Ecto neural progenitor cell (in vitro differentiated cells): Measurements from ENCODE around the gene MCCD1.
"Not testable (repeated sequence)": the region's sequence is repeated elsewhere in the genome, so short reads cannot be mapped to it uniquely, and the experiment has no call there.

Source experiments
- DNase-seq: peaks from one replicate; pipeline ENCODE4 v3.0.0-alpha.2; 2018; ENCODE audit warnings: low spot score

Gene MCCD1, protein sequence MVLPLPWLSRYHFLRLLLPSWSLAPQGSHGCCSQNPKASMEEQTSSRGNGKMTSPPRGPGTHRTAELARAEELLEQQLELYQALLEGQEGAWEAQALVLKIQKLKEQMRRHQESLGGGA

DNA sequence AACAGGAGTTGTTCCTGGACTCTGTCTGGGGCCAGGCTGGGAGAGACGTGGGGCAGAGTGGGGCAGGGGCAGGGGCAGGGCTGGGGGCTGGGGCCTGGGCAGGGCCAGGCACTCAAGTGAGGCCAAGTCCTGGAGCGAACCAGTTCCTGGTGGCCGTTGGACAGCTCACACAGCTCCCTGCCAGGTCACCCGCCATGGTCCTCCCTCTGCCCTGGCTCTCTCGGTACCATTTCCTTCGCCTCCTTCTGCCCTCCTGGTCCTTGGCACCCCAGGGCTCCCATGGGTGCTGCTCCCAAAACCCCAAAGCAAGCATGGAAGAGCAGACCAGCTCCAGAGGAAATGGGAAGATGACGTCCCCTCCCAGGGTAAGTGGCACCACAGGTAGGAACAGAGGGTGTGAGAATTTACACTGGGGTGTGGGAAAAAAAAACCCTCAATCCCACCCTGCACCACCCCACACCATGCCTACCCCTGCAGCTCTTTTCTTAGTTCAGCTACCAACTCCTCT lies at the start of gene MCCD1:
TSS of gene MCCD1 (plus strand) at position 142 of the 508 bp plus-strand sequence. CDS start at position 195, 53 bp downstream.
- no peak for DNase-seq

DNA sequence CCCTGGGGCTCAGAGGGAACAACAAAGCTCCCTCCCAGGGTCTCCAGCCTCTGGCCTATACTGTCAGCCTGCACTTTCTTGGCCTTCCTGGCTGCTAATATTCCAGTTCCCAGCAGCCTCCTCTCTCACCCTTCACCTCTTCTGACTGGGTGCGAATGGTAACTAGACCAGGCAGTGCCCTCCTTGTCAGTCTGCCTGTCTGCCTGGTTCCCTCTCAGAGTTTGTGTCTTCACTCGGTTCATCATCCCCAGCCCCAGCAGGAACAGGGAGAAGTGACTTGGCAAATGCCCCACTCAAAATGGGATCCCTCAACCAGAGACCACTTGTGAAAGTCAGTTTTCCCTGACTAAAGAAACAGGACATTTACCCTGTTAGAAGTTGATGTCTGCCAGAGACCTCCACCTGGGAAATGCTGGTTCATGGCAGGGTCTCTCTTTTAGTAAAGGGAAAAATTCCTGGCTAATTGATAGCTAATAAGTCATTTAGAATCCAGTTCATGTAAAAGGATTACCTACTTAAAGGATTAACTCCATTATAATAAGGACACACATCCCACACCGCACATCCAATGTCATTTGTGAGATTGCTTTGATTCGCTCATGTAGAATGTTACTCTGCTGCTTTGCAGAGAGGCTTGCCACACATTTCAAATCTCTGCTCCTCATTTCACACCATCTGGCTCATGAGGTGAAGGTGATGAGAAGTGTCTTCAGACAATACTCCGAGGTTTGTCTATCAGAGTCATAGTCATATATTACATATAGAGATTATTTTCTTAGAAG lies 49.4 kb upstream of the MCCD1 start:
- DNase-seq = no peak

DNA sequence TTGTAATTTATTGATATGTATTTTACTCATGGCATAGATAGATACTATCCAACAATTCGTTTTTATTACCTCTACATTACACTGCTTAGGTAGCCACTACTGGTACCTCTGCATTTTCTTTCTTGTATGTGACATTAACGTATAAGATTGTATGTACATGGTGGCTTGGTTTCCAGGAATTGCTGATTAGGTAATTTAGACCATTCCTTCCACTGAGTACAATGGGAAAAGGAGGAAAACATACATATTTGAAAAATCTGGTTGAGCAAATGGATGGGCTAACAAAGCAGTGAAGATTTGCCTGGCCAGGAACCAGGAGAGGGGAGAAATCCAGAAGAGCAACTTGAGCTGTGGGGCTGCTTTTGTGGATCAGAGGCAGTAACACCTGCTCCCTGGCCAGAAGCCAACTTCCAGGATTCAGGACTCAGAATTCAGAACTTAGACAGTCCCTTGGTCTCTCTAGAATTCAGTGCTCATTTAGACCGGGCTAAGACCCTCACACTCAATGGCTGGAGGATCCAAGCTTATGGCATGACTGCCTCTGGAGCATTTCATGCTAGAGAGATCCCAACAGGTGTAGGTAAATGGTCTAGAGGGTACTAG lies 48.7 kb upstream of the MCCD1 start:
- DNase-seq = no peak

DNA sequence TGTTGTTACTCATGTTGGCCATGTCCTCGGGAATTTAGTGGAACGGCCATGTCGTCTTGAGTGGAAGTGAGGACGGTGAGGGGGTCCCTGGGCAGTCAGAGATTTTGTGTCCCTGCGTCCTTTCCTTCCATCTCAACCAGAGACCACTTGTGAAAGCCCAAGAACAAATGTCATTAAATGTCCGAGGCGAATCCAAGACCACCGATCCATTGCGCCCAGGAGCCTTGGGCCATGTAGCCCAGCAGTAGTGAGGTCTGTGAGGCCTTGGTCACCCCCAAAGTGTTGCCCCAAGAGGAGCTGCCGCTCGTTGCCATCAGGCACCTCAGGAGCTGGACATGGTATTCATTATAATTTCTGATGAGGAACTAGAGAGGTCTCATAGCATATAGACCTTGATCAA lies 48.2 kb upstream of the MCCD1 start:
- DNase-seq = no peak

DNA sequence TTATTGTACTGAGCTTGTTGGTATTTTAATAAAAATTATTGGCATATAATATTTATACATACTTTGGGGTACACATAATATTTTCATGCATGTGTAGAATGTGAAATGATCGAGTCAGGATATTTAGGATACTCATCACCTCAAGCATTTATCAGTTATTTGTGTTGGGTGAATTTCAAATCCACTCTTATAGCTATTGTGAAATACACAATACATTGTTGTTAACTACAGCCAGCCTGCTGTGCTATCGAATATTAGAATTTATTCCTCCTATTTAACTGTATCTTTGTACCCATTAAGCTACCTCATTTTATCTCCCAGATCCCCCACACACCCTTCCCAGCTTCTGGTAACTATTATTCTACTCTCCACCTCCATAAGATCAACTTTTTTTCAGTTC lies 45.4 kb upstream of the MCCD1 start:
- no peak for DNase-seq

DNA sequence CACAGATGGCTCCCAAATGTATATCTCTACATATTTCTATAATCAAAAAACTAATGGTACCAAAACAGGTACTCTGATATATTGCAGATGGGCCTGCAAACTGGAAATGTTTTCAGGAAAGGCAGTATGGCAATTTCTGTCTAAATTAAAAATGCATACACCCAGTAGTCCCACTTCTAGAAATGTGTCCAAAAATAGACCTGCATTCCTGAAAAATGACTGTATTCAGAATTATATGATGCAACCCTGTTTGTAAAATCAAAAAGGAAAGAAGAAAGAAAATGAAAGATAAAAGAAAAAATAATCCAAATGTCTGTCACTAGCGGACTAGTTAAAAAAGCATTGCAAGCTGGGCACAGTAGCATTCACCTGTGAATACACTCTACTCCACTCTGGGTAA lies 43.7 kb upstream of the MCCD1 start:
- DNase-seq = no peak

DNA sequence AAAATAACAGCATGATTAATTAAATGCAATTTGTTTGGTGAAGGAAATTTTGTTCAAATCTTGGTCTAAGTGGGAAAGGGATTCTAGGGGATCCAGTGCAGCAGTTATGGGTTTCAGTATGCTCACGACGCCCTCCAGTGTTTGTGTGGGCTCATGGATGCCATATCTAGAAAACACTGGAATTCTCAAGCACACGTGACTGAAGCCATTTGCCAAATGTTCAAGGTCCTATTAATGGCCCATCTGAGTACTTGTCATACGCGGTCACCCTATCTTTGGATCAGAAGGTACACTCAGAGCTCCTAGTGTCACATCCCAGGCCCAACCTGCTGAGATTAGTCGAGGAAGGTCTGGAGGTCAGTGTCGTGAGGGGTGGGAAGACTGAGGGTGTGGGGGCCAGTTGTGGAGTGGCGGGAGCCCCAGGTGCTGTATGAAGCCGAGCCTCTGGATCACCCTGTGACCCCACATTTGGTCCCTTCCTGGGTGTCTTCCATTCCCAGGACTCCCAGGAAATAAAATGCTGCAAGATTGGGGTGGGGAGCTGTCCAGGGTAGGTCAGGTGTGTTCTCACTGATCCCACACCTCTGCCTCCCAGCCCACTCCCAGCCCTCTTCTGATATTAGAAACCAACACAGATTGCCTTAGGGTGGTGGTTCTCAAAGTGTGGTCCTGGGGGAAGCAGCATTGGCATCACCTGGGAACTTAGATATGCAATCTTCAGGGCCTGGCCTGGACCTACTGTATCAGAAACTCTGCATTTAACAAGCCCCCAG lies 42.5 kb upstream of the MCCD1 start:
- not testable (repeated sequence) for DNase-seq

DNA sequence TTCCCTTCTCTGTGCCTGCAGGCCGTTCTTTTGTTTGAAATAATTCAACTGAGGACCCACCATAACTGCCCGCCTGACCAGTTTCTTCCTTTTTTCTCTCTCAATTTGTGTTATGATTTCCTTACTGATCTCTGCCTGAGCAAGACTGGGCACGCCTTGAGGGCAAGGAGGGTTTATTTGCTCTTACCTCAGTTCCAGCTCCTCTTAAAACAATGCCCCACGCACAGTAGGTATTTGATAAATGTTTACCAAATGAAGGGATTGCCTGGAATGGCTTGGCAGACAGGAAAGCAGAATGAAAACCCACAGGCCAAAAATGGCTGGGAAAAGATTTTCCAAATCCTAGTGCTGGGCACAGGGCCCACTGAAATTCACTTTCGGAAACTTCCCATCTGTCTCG lies 41.1 kb upstream of the MCCD1 start:
- DNase-seq = not testable (repeated sequence)

DNA sequence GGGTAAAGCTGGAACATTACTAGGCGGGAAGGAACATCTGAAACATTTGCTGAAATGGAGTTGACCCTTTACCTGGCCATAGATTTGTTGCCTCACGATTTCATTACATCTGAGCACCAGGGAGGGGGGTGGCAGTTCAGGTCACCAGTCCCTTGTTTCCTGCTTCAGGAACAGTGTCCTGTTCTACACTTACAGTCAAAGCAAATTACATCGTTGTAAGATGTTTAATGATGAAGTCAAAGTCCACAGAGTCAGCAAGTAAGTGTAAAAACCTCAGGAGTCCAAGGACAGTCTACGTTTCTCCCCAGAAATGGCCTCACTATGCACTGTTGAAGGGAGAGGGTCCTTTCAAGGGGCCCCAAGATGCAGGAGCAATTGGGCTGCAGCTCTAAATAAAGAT lies 39.7 kb upstream of the MCCD1 start:
- no peak for DNase-seq

DNA sequence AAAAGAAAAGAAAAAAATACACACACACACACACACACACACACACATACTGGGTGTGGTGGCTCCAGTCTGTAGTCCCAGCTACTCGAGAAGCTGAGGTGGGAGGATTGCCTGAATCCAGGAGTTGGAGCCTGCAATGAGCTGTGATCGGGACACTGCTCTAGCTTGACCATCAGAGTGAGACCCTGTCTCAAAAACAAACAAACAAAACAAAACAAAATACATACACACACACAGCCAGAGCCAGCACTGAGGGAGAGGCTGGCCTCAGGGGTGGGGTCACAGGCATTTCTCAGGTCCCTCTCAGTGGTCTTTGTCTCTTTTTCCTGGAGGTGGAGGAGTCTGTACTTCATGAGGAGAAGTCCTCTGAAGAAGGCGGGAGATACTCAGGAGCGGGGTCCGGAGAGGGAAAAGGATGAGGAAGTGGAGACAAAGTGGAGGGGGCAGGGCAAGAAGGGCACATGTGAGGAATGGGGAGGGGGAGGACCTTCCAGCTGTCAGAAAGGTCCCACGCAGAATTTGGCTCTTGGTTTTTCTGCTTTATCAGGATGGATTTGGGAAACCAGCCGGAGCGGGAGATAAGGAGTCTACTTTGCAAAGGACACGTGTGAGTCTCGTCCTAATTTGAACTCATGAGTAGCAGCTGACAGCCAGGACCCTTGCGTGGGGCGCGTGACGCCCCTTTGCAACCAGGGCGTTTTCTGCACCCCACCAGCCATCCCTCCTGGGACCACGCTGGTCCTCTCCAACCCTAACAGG lies 38.5 kb upstream of the MCCD1 start:
- DNase-seq = no peak

DNA sequence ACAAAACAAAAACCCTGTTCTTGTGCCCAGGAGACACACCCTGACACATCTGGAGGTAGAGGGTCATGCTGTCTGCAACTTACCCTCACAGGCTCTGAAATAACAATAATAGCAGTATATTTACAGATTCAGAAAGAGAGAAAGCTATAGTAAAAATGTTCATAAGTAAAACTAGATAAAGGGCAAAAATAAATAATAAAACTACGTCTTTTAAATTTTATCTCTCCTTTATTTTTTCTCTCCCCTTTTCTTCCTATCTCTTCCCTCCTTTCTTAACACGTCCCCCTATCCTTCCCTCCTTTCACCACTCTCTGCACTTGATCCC lies 35.2 kb upstream of the MCCD1 start:
- DNase-seq = not testable (repeated sequence)

DNA sequence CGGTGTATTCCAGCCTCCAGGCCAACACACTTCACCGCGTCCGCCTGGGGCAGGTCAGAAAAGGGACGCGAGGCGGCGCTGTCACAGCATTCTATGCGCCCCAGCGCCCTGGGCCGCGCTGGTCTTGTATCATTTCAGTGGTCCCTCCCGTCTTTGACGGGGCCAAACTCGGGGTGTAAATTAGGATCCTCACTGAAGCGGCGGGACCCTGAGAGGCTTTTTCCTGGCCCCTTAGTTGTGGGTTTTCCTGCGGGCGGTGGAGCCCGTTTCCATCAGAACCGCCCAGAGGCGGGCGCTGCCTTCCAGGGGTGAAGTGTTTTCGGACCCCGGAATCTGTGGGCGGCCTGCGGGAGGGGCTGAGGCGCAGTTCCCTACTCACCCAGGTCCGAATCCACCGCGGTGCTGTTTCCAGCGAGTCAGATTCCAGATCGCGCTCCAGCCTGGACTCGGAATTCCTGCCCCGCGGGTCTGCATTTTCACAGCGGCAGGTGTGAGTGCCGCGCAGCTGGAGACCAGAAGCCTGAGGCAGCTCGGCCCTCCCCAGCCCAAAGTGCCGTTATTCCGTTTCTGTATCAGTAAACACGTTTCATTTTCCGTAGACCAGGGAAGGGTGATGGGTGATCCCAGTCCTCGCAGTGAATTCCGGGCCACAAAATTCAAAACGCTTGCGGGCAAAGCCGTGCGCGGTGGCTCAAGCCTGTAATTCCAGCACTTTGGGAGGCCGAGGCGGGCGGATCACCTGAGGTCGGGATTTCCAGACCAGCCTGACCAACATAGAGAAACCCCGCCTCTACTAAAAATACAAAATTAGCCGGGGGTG lies 34.7 kb upstream of the MCCD1 start:
- DNase-seq = peak; percentile 87

DNA sequence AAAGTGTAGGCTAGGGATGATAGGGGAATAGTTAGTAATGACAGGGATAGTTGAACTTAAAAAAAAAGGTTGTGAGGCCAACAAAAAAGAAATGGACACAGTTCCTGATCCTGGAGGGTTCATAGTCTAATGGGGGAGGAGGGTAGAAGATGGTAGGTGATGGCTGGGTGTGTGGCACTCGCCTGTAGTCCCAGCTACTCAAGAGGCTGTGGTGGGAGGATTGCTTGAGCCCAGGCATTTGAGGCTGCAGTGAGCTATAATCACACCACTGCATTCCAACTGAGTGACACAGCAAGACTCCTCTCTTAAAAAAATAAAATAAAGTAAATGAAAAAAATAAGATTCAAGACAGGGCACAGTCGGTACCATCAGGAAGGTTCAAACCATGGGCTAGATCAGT lies 33.2 kb upstream of the MCCD1 start:
- DNase-seq = no peak

DNA sequence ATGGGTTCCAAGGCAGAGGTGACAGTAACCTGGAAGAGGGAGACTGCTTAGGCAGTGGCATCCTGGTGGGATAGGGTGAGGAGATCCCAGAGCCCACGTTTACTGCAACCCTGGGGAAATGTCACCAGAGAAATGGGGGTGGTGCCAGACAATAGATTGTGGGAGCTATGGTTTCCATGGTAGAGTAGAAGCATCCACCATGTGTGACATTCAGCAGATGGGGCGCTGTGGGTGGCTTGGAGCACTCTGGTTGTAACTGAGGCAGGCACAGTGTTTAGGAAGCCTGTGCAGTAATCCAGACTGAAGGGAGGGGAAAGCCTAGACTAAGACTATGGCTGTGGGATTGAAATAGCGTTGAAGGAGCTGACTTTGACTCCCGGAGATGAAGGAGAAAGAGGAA lies 31.9 kb upstream of the MCCD1 start:
- not testable (repeated sequence) for DNase-seq

DNA sequence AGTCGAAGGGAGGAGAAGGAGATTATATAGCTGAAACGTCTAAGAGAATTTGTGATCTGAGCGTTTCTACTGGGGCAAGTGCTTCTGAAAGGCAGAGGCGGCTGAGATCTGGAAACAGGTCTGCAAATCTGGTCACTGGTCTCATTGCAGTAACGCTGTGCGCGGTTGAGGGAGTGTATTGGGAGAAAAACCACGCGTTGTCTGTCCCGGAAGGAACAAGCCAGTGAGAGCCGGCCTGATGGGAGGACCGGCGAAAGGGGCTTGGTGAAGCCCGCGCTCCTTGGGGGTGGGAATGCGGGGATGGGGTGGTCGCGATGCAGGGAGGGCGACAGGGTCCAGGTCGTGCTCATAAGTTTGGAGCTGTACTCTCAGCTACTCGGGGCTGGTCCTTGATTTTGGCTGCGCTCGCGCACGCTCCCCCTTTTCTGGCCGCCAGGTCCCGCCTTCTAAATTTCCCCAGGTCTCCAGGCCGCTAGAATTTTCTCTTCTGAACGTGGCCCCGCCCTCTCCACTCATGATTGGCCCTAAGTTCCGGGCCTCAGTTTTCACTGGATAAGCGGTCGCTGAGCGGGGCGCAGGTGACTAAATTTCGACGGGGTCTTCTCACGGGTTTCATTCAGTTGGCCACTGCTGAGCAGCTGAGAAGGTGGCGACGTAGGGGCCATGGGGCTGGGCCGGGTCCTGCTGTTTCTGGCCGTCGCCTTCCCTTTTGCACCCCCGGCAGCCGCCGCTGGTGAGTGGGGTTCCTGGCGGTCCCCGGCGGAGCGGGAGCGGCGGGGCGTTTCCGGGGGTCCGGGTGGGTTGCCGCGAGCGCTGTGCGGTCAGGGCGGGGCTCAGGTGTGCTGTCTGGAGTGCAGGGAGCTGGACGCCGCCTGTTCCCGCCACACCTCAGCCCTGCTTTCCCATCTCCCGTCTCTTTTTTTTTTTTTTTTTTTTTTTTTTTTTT lies 31.0 kb upstream of the MCCD1 start, which contains the start of gene MICB:
TSS of gene MICB (plus strand) at position 615 of the 946 bp plus-strand sequence. CDS start at position 664, 49 bp downstream.
- DNase-seq = peak; percentile 82

DNA sequence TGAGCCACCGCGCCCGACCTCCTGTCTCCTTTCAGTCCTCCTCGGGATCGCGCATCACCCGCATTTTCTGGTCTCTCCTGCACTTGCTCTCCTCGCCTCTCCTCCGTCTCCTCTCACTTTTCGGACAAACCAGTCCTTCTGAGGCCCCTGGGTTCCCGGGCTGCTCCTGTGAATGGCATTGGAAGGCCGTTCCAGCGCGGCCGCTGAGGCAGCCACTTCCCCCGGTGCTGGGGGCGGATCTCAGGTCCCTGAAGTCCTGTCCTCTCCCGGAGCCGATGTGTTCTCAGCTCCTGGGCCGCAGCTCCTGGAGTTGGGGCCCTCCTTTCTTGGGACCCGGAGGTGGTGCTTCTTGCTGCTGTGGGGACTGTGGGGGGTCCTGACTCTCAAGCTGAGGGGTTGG lies 30.0 kb upstream of the MCCD1 start:
- DNase-seq = peak; percentile 59

DNA sequence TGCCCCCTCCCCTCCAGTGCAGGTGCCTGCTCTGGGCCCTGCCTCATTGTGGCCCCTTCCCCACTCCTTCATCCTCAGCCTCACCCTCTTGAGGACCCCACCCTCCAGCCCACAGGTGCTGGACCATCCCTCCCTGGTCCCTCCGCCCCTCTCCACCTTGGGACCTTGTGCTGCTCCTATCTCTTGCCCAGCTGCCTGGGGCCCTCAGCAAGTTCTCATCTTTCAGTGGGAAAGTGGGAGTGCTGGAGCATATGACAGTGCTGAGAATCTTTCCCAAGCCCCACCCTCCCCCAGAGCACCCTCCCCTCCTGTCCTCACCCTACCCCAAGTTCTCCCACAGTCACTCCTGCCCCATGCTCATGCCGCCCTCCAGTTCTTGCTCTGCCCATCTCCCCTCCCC lies 29.1 kb upstream of the MCCD1 start:
- not testable (repeated sequence) for DNase-seq

DNA sequence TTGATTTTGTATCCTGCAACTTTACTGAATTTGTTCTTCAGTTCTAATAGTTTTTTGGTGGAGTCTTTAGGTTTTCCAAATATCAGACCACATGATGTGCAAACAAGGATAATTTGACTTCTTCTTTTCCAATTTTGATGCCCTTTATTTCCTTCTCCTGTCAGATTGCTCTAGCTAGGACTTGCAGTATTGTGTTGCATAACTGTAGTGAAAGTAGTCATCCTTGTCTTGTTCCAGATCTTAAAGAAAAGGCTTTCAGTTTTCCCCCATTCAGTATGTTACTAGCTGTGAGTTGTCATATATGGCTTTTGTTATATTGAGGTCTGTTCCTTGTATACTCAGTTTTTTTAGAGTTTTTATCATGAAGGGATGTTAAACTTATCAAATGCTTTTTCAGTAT lies 26.2 kb upstream of the MCCD1 start:
- no peak for DNase-seq

DNA sequence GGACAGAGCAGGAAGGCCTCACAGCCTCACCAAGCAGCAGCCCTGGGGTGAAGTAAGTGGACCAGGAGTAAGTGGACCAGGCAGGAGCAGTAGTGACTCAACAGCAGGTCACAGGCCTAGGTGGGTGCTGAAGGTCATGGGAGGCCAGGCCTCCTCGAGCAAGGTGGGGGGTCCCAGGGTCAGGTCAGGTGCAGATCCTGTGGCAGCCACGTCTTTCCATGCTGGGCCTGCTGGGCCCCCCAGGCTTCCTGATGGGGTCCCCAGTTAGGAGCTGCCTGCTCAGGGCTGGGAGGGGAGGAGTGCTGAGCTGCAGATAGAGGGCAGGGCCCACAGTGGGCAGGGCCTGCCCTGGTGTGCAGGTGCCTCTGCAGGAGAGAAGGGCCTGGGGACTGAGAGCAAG lies 19.7 kb upstream of the MCCD1 start:
- DNase-seq = not testable (repeated sequence)

DNA sequence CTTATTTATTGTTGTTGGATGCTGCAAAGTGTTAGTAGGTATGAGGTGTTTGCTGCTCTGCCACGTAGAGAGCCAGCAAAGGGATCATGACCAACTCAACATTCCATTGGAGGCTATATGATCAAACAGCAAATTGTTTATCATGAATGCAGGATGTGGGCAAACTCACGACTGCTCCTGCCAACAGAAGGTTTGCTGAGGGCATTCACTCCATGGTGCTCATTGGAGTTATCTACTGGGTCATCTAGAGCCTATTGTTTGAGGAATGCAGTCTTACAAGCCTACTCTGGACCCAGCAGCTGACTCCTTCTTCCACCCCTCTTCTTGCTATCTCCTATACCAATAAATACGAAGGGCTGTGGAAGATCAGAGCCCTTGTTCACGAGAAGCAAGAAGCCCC lies 18.8 kb upstream of the MCCD1 start:
- DNase-seq = no peak
